ENCODE data around the gene UBP1.

GRCh38 chr3:33380653-33381052 lies 59.6 kb downstream of the UBP1 start:
- TF ChIP-seq CTCF (conservative IDR thresholded peaks at IDR 0.05) (no peak), EZH2 (IDR thresholded peaks at IDR 0.05; ENCODE audit: low read depth) (no peak)

Measured in PC-9 (cell line).